GM18867 (cell line): ENCODE data around the gene PAK3.
A peak's percentile ranks its signal among the peaks of the same experiment; 100 is the strongest.

ENCODE experiments used
- ATAC-seq: cut with Tn5 transposase; IDR thresholded peaks from one replicate; pipeline ENCODE4 v1.9.1; 2021; ENCODE audit warnings: mild to moderate bottlenecking, moderate library complexity; ENCODE audit not compliant: unreplicated experiment

The PAK3 gene

GRCh38 chrX:111129921-111130320, 33.9 kb downstream of the PAK3 start:
- no peak for ATAC-seq

- no peak for ATAC-seq
Observed at GRCh38 chrX:111131572-111131971, 35.6 kb downstream of the PAK3 start.

- no peak for ATAC-seq
Observed at GRCh38 chrX:111133389-111133788, 37.4 kb downstream of the PAK3 start.

GRCh38 chrX:111145878-111146277, 49.9 kb downstream of the PAK3 start:
- no peak for ATAC-seq

GRCh38 chrX:111151764-111152163, 55.8 kb downstream of the PAK3 start:
- ATAC-seq: no peak

GRCh38 chrX:111159232-111159631, 63.2 kb downstream of the PAK3 start:
- ATAC-seq: no peak

- ATAC-seq: no peak
Observed at GRCh38 chrX:111164728-111165127, 68.7 kb downstream of the PAK3 start.

GRCh38 chrX:111165902-111166301, 69.9 kb downstream of the PAK3 start:
- no peak for ATAC-seq

GRCh38 chrX:111167334-111167733, 71.3 kb downstream of the PAK3 start:
- peak; percentile 59 for ATAC-seq

- ATAC-seq: no peak
Observed at GRCh38 chrX:111168314-111168713, 72.3 kb downstream of the PAK3 start.

GRCh38 chrX:111169141-111169540, 73.2 kb downstream of the PAK3 start:
- ATAC-seq: no peak

GRCh38 chrX:111170017-111170416, 74.0 kb downstream of the PAK3 start:
- ATAC-seq: no peak

- no peak for ATAC-seq
Observed at GRCh38 chrX:111180750-111181240, 84.8 kb downstream of the PAK3 start.

- ATAC-seq: no peak
Observed at GRCh38 chrX:111181951-111182350, 86.0 kb downstream of the PAK3 start.

GRCh38 chrX:111182997-111183396, 87.0 kb downstream of the PAK3 start:
- no peak for ATAC-seq

- no peak for ATAC-seq
Observed at GRCh38 chrX:111191598-111191997, 95.6 kb downstream of the PAK3 start.

- no peak for ATAC-seq
Observed at GRCh38 chrX:111199505-111199904, 103.5 kb downstream of the PAK3 start.

- ATAC-seq: no peak
Observed at GRCh38 chrX:111200327-111200726, 104.3 kb downstream of the PAK3 start.

GRCh38 chrX:111207851-111208250, 111.9 kb downstream of the PAK3 start:
- ATAC-seq: no peak

GRCh38 chrX:111216293-111216801, 120.4 kb downstream of the PAK3 start:
- no peak for ATAC-seq

- ATAC-seq: no peak
Observed at GRCh38 chrX:111244235-111244750, 148.3 kb downstream of the PAK3 start.

- ATAC-seq: no peak
Observed at GRCh38 chrX:111254896-111255693, 159.1 kb downstream of the PAK3 start.
